Trophoblast cell (in vitro differentiated cells and primary cell): Measurements from ENCODE around the gene ZFYVE19.
A peak's percentile ranks its signal among the peaks of the same experiment; 100 is the strongest.

Experiments
- DNase-seq, 2 donors: peaks; one replicate each; pipeline ENCODE4 v3.0.0-alpha.2; 2016
- H2AFZ ChIP-seq: 2 replicates; pipeline ENCODE4 v1.6.1; 2013; ENCODE audit warnings: low read length, moderate library complexity, mild to moderate bottlenecking; ENCODE audit not compliant: insufficient read depth, poor library complexity
- H2AK5ac ChIP-seq: 2 replicates; pipeline ENCODE4 v1.6.1; 2013; ENCODE audit warnings: mild to moderate bottlenecking, low read length
- H2BK120ac ChIP-seq: 2 replicates; pipeline ENCODE4 v1.6.1; 2013; ENCODE audit warnings: low read length, mild to moderate bottlenecking, moderate library complexity; ENCODE audit not compliant: insufficient read depth, poor library complexity
- H2BK12ac ChIP-seq: 2 replicates; pipeline ENCODE4 v1.6.1; 2013; ENCODE audit warnings: mild to moderate bottlenecking, low read length, moderate library complexity
- H2BK5ac ChIP-seq: 2 replicates; pipeline ENCODE4 v1.6.1; 2013; ENCODE audit warnings: low read length, low read depth, moderate library complexity, mild to moderate bottlenecking; ENCODE audit not compliant: poor library complexity
- H3K14ac ChIP-seq: 2 replicates; pipeline ENCODE4 v1.6.1; 2013; ENCODE audit warnings: mild to moderate bottlenecking, low read length
- H3K18ac ChIP-seq: 2 replicates; pipeline ENCODE4 v1.6.1; 2013; ENCODE audit warnings: mild to moderate bottlenecking, low read length
- H3K23ac ChIP-seq: 2 replicates; pipeline ENCODE4 v1.6.1; 2013; ENCODE audit warnings: low read length
- H3K27ac ChIP-seq: 2 replicates; pipeline ENCODE4 v1.5.1; 2013; ENCODE audit warnings: low read depth, mild to moderate bottlenecking, inconsistent platforms, low read length, moderate library complexity
- H3K27me3 ChIP-seq: 2 replicates; pipeline ENCODE4 v1.6.1; 2013; ENCODE audit warnings: inconsistent platforms, mild to moderate bottlenecking, low read length, moderate library complexity; ENCODE audit not compliant: insufficient read depth
- H3K36me3 ChIP-seq, 2 experiments: 1 replicate in 1 of 2; 2 replicates in 1 of 2; pipeline ENCODE4 v1.6.1; 2013; ENCODE audit warnings: low read length in 2 of 2, mild to moderate bottlenecking in 2 of 2, moderate library complexity in 1 of 2; ENCODE audit not compliant: insufficient read depth in 2 of 2, control insufficient read depth in 1 of 2
- H3K4ac ChIP-seq: 2 replicates; pipeline ENCODE4 v1.6.1; 2013; ENCODE audit warnings: low read depth, mild to moderate bottlenecking, low read length, moderate library complexity
- H3K4me1 ChIP-seq, 2 experiments: 1 replicate in 1 of 2; 2 replicates in 1 of 2; pipeline ENCODE4 v1.6.1; 2013; ENCODE audit warnings: low read length in 2 of 2, mild to moderate bottlenecking in 2 of 2, moderate library complexity in 1 of 2; ENCODE audit not compliant: insufficient read depth in 2 of 2, control insufficient read depth in 1 of 2
- H3K4me2 ChIP-seq: 2 replicates; pipeline ENCODE4 v1.6.1; 2013; ENCODE audit warnings: inconsistent platforms, mild to moderate bottlenecking, low read length, moderate library complexity
- H3K4me3 ChIP-seq: 2 replicates; pipeline ENCODE4 v1.5.1; 2013; ENCODE audit warnings: mild to moderate bottlenecking, low read depth, low read length, inconsistent platforms
- H3K79me1 ChIP-seq: one replicate; pipeline ENCODE4 v1.6.1; 2013; ENCODE audit warnings: low read length
- H3K79me2 ChIP-seq: 2 replicates; pipeline ENCODE4 v1.6.1; 2013; ENCODE audit warnings: low read length, mild to moderate bottlenecking; ENCODE audit not compliant: control insufficient read depth, insufficient read depth, poor library complexity
- H3K9ac ChIP-seq: 2 replicates; pipeline ENCODE4 v1.6.1; 2013; ENCODE audit warnings: mild to moderate bottlenecking, low read length
- H3K9me3 ChIP-seq: 2 replicates; pipeline ENCODE4 v1.6.1; 2013; ENCODE audit warnings: low read depth, mild to moderate bottlenecking, control low read depth, inconsistent platforms, low read length; ENCODE audit not compliant: insufficient read depth
- H4K12ac ChIP-seq: 2 replicates; pipeline ENCODE4 v1.6.1; 2013; ENCODE audit warnings: low read depth, mild to moderate bottlenecking, low read length, moderate library complexity
- H4K8ac ChIP-seq: 2 replicates; pipeline ENCODE4 v1.6.1; 2013; ENCODE audit warnings: low read depth, mild to moderate bottlenecking, low read length, moderate library complexity
- H4K91ac ChIP-seq: one replicate; pipeline ENCODE4 v1.6.1; 2013; ENCODE audit warnings: low read depth, mild to moderate bottlenecking, low read length, moderate library complexity
- WGBS: extraction: QIAGEN DNeasy Blood & Tissue Kit; methylation state at CpG from one replicate; pipeline ENCODE4 v1.1.7; 2013; ENCODE audit warnings: missing lambda C conversion rate; ENCODE audit not compliant: insufficient read length, insufficient coverage; ENCODE audit errors: extremely low coverage; 5-methylcytosine and 5-hydroxymethylcytosine counted together

ZFYVE19 gene

GRCh38 chr15:40785164-40785563 lies 21.7 kb upstream of the ZFYVE19 start:
- Histone ChIP-seq H4K12ac (no peak overlapping the region), H2BK5ac (no peak overlapping the region), H4K8ac (no peak overlapping the region), H3K36me3 (no peaks in the 10 kb centered on the region), H2AFZ (no peak overlapping the region), H3K27me3 (no peaks in the 10 kb centered on the region), H3K79me2 (no peaks in the 10 kb centered on the region), H3K4me1 (peaks cover 15 to 17% of the 10 kb centered on the region in 2 experiments), H4K91ac (no peak overlapping the region), H2BK12ac (no peak overlapping the region), H3K27ac (peak overlapping the region; percentile 41), H3K4me2 (no peak overlapping the region), H3K79me1 (no peaks in the 10 kb centered on the region), H2BK120ac (no peak overlapping the region), H3K23ac (no peak overlapping the region), H3K18ac (no peak overlapping the region), H3K4ac (no peak overlapping the region), H2AK5ac (no peak overlapping the region), H3K14ac (no peak overlapping the region), H3K4me3 (no peak overlapping the region), H3K9ac (no peak overlapping the region), H3K9me3 (no peaks in the 10 kb centered on the region)
- DNase-seq: no peak
- WGBS: no CpG with 5 or more reads among the region's 3 CpGs

GRCh38 chr15:40785814-40786213 lies 21.1 kb upstream of the ZFYVE19 start:
- no peak overlapping the region for H2AK5ac ChIP-seq
- H4K8ac ChIP-seq: no peak overlapping the region
- no peak overlapping the region for H3K18ac ChIP-seq
- H2BK12ac ChIP-seq: no peak overlapping the region
- H3K23ac ChIP-seq: no peak overlapping the region
- H3K27me3 ChIP-seq: no peaks in the 10 kb centered on the region
- no peak overlapping the region for H3K4ac ChIP-seq
- H2BK5ac ChIP-seq: no peak overlapping the region
- H3K36me3 ChIP-seq: no peaks in the 10 kb centered on the region
- no peak overlapping the region for H3K4me2 ChIP-seq
- no peaks in the 10 kb centered on the region for H3K9me3 ChIP-seq
- peak in 1 of 2 donors; percentile 44 for DNase-seq
- H3K9ac ChIP-seq: no peak overlapping the region
- no peaks in the 10 kb centered on the region for H3K79me1 ChIP-seq
- H4K12ac ChIP-seq: no peak overlapping the region
- no peak overlapping the region for H4K91ac ChIP-seq
- no CpG with 5 or more reads among the region's 2 CpGs for WGBS
- no peak overlapping the region for H3K27ac ChIP-seq
- peaks cover 15 to 17% of the 10 kb centered on the region in 2 experiments for H3K4me1 ChIP-seq
- H3K79me2 ChIP-seq: no peaks in the 10 kb centered on the region
- H3K14ac ChIP-seq: no peak overlapping the region
- H3K4me3 ChIP-seq: no peak overlapping the region
- H2AFZ ChIP-seq: no peak overlapping the region
- no peak overlapping the region for H2BK120ac ChIP-seq

GRCh38 chr15:40787344-40787841 lies 19.5 kb upstream of the ZFYVE19 start:
- peak; percentile 48 to 56 for DNase-seq
- Histone ChIP-seq H2AK5ac (no peak overlapping the region), H2BK120ac (no peak overlapping the region), H2BK5ac (no peak overlapping the region), H3K14ac (no peak overlapping the region), H3K4me2 (peak overlapping the region; percentile 30), H3K4ac (no peak overlapping the region), H3K27ac (no peak overlapping the region), H4K8ac (no peak overlapping the region), H3K23ac (no peak overlapping the region), H4K12ac (no peak overlapping the region), H3K9me3 (no peaks in the 10 kb centered on the region), H4K91ac (no peak overlapping the region), H3K4me1 (peaks cover 15 to 17% of the 10 kb centered on the region in 2 experiments), H2BK12ac (no peak overlapping the region), H3K18ac (no peak overlapping the region), H3K79me1 (no peaks in the 10 kb centered on the region), H3K36me3 (peaks cover 0 to 4% of the 10 kb centered on the region in 2 experiments), H3K9ac (no peak overlapping the region), H3K27me3 (no peaks in the 10 kb centered on the region), H2AFZ (no peak overlapping the region), H3K79me2 (no peaks in the 10 kb centered on the region), H3K4me3 (no peak overlapping the region)
- no CpG with 5 or more reads among the region's 4 CpGs for WGBS

- Histone ChIP-seq H2BK5ac (no peak overlapping the region), H3K27me3 (no peaks in the 10 kb centered on the region), H2AFZ (no peak overlapping the region), H3K4me2 (no peak overlapping the region), H3K79me1 (no peaks in the 10 kb centered on the region), H3K79me2 (no peaks in the 10 kb centered on the region), H3K9ac (no peak overlapping the region), H3K14ac (no peak overlapping the region), H3K23ac (no peak overlapping the region), H3K18ac (no peak overlapping the region), H3K4ac (no peak overlapping the region), H4K12ac (no peak overlapping the region), H3K27ac (peak overlapping the region; percentile 32), H3K9me3 (no peaks in the 10 kb centered on the region), H2BK120ac (no peak overlapping the region), H2BK12ac (peak overlapping the region; percentile 15), H3K4me1 (peaks cover 15 to 17% of the 10 kb centered on the region in 2 experiments), H4K91ac (no peak overlapping the region), H4K8ac (no peak overlapping the region), H2AK5ac (peak overlapping the region; percentile 18), H3K36me3 (peaks cover 0 to 4% of the 10 kb centered on the region in 2 experiments), H3K4me3 (no peak overlapping the region)
- no peak for DNase-seq
- no CpG with 5 or more reads among the region's 6 CpGs for WGBS
These were observed 18.9 kb upstream of the ZFYVE19 start for GRCh38 chr15:40787991-40788390.
